ENCODE measurements around the gene GORASP2.

The GORASP2 gene

DNA sequence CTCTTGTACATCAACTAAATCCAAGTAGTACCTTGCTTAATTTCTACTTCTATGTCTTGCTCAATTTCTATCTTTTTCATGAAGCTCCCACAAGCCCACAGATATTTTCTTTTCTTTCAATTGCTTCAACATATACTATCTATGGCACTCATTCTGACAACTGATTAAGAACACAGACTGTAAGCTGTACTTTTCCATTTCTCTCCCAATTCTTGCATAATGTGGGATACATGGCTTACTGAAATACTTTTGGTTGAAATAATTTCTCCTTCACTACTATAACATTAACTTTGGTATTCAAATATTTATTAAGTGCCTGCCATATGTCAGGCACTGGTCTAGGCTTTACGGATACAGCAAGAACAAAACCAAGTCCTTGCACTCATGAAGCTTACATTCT is 84.8 kb downstream of the GORASP2 start:
- H3K4me3 Mint-ChIP-seq: no peak overlapping the region
- no peaks in the 10 kb centered on the region for H3K27me3 Mint-ChIP-seq (ENCODE audit: low read depth)
- no peaks in the 10 kb centered on the region for H3K9me3 Mint-ChIP-seq
- no peak overlapping the region for H3K27ac Mint-ChIP-seq
- H3K36me3 Mint-ChIP-seq (ENCODE audit: low read depth): peaks cover 47% of the 10 kb centered on the region
- H3K4me1 Mint-ChIP-seq (ENCODE audit: low read depth): peaks cover 16% of the 10 kb centered on the region
- DNase-seq (ENCODE audit: low spot score): no peak

DNA sequence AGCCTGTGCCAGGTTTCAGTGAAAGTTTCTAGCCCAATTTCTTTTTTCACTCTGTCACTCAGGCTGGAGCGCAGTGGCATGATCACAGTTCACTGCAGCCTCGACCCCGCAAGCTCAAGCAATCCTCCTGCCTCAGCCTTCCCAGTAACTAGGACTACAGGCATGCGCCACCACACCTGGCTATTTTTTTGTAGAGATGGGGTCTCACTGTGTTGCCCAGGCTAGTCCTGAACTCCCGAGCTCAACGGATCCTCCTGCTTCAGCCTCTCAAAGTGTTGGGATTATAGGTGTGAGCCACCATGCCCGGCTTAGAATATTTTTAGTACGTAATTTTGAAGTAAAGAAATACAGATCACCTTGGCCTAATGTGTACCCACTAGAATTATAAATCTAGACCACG is 87.1 kb downstream of the GORASP2 start:
- no peak overlapping the region for H3K4me3 Mint-ChIP-seq
- no peak overlapping the region for H3K27ac Mint-ChIP-seq
- DNase-seq (ENCODE audit: low spot score): no peak
- H3K27me3 Mint-ChIP-seq (ENCODE audit: low read depth): no peaks in the 10 kb centered on the region
- H3K9me3 Mint-ChIP-seq: no peaks in the 10 kb centered on the region
- H3K4me1 Mint-ChIP-seq (ENCODE audit: low read depth): peaks cover 23% of the 10 kb centered on the region
- peaks cover 43% of the 10 kb centered on the region for H3K36me3 Mint-ChIP-seq (ENCODE audit: low read depth)
